ENCODE measurements around the gene MLIP.

GRCh38 chr6:54093326-54093948 is 17.8 kb upstream of the MLIP start:
- TF ChIP-seq CTCF (IDR thresholded peaks at IDR 0.05), result no peak
- TF ChIP-seq POLR2A (IDR thresholded peaks at IDR 0.05), result no peak

Data from gastroesophageal sphincter (tissue), 3 donors.